Measurements from ENCODE around the gene TMEM213. TPM values are rescaled to one million over a fixed set of nuclear protein-coding genes. Genes with fewer than 3 reads are reported as not detected.

TMEM213 gene
- total RNA-seq, 1 experiment from 2014 or later, result not detected

- H3K9me2 ChIP-seq (ENCODE audit: insufficient read depth), result no peaks in the 10 kb centered on the region
- TF ChIP-seq ATF3 (IDR thresholded peaks at IDR 0.05) (no peak), REST (IDR thresholded peaks at IDR 0.05; ENCODE audit: low read depth) (no peak), POLR2A (IDR thresholded peaks at IDR 0.05; ENCODE audit: borderline replicate concordance, extremely low read depth, insufficient read depth, insufficient read length) (no peak), CTCF (IDR thresholded peaks at IDR 0.05 in 2 of 3, conservative IDR thresholded peaks at IDR 0.05 in 1 of 3; ENCODE audit: borderline replicate concordance in 1 of 3, insufficient read depth in 1 of 3, low read depth in 2 of 3, low read length in 2 of 3) (no peak), SRF (IDR thresholded peaks at IDR 0.05; ENCODE audit: low read depth) (no peak), CEBPB (IDR thresholded peaks at IDR 0.05; ENCODE audit: low read depth) (no peak), CBX3 (IDR thresholded peaks at IDR 0.05; ENCODE audit: low read depth) (no peak), EZH2phosphoT487 (IDR thresholded peaks at IDR 0.05; ENCODE audit: borderline replicate concordance) (no peak), SP1 (IDR thresholded peaks at IDR 0.05; ENCODE audit: low read depth) (no peak), ZBTB33 (IDR thresholded peaks at IDR 0.05; ENCODE audit: extremely low read depth, insufficient replicate concordance, low read length) (no peak), FOSL1 (IDR thresholded peaks at IDR 0.05; ENCODE audit: low read depth) (no peak), EZH2 (IDR thresholded peaks at IDR 0.05) (no peak), MAX (IDR thresholded peaks at IDR 0.05) (no peak), JUND (IDR thresholded peaks at IDR 0.05) (no peak), YY1 (IDR thresholded peaks at IDR 0.05; ENCODE audit: extremely low read depth, insufficient replicate concordance, low read depth, low read length) (no peak), ELF1 (IDR thresholded peaks at IDR 0.05; ENCODE audit: borderline replicate concordance, low read depth) (no peak), SIN3A (IDR thresholded peaks at IDR 0.05; ENCODE audit: low read depth) (no peak), RAD21 (IDR thresholded peaks at IDR 0.05; ENCODE audit: low read depth) (no peak), POLR2AphosphoS5 (IDR thresholded peaks at IDR 0.05; ENCODE audit: low read depth, low read length) (no peak)
- no peak overlapping the region for H3K27ac ChIP-seq (ENCODE audit: low read depth, low read length)
- POLR2A ChIA-PET, result no interaction called here
- no peaks in the 10 kb centered on the region for H3K79me2 ChIP-seq (ENCODE audit: insufficient read depth, low read length)
- ATAC-seq, result no peak
- H3K9me3 ChIP-seq (ENCODE audit: control insufficient read depth in 1 of 2, insufficient read depth in 1 of 2, low read depth in 1 of 2, low read length in 2 of 2), result no peaks in the 10 kb centered on the region
- no peaks in the 10 kb centered on the region for H3K27me3 ChIP-seq (ENCODE audit: insufficient read depth, low read length)
- DNase-seq (ENCODE audit: low read depth, low spot score), result no peak
- RAD21 ChIA-PET (ENCODE audit: low non-redundant PET in 1 of 2, low total read pairs in 2 of 2, uncharacterized antibody in 2 of 2, unreplicated experiment in 2 of 2), result no interaction called here
- intact Hi-C loops (cut with micrococcal nuclease), result no loop called here
- H3K9ac ChIP-seq (ENCODE audit: low read length), result no peak overlapping the region
- H2AFZ ChIP-seq (ENCODE audit: low read depth, low read length, poor library complexity, severe bottlenecking), result no peak overlapping the region
- H3K36me3 ChIP-seq (ENCODE audit: control insufficient read depth in 1 of 2, insufficient read depth in 2 of 2, low read length in 2 of 2), result 0 out of 4 replicates have a peak, but pooled peaks cover 0 to 4% of the 10 kb centered on the region in 2 experiments
- no peaks in the 10 kb centered on the region for H4K20me1 ChIP-seq (ENCODE audit: insufficient read depth)
- no TSS peak for BruUV-seq (replicated peaks)
- H3K4me3 ChIP-seq (replicated peaks in 1 of 2; ENCODE audit: low read depth in 1 of 2, low read length in 2 of 2), result no peak overlapping the region
- peaks cover 9 to 16% of the 10 kb centered on the region in 2 experiments for H3K4me1 ChIP-seq (ENCODE audit: control insufficient read depth in 1 of 2, insufficient read depth in 2 of 2, low read length in 2 of 2)
- CTCF ChIA-PET, result no interaction called here
- H3K4me2 ChIP-seq (ENCODE audit: low read length), result no peak overlapping the region
These were observed 74.0 kb downstream of the TMEM213 start for GRCh38 chr7:138871814-138872090.
